Aorta (tissue), 5 donors: ENCODE results near the gene SPATC1L. TPM values are rescaled to one million over a fixed set of nuclear protein-coding genes. Genes with fewer than 3 reads are reported as not detected.
"Not testable (repeated sequence)": the region's sequence is repeated elsewhere in the genome, so short reads cannot be mapped to it uniquely, and the experiment has no call there.

Experiments used
- ATAC-seq: fragments of 200-7000 bp; cut with Tn5 transposase; one replicate; pipeline ENCODE4 v1.9.1; 2022; ENCODE audit warnings: moderate library complexity; ENCODE audit not compliant: low FRiP score
- DNase-seq, 2 donors: peaks; one replicate each; pipeline ENCODE4 v3.0.0-alpha.2; 2020
- H3K27ac ChIP-seq, 2 donors: one replicate each; pipeline ENCODE4 v1.5.1; 2013; ENCODE audit warnings: low read length in 2 of 2, mild to moderate bottlenecking in 2 of 2, moderate library complexity in 2 of 2, control low read depth in 1 of 2, inconsistent platforms in 1 of 2, low read depth in 1 of 2
- H3K27me3 ChIP-seq, 2 donors: one replicate each; pipeline ENCODE4 v1.6.1; 2013; ENCODE audit warnings: control low read depth in 1 of 2, low read length in 1 of 2, mild to moderate bottlenecking in 1 of 2, moderate library complexity in 1 of 2; ENCODE audit not compliant: insufficient read depth in 2 of 2, control insufficient read depth in 1 of 2
- H3K36me3 ChIP-seq, 2 donors: one replicate each; pipeline ENCODE4 v1.6.1; 2013; ENCODE audit warnings: control low read depth in 1 of 2, low read length in 1 of 2, mild to moderate bottlenecking in 1 of 2; ENCODE audit not compliant: insufficient read depth in 2 of 2, control insufficient read depth in 1 of 2
- H3K4me1 ChIP-seq, 2 donors: one replicate each; pipeline ENCODE4 v1.6.1; 2013; ENCODE audit warnings: low read length in 2 of 2, control low read depth in 1 of 2, mild to moderate bottlenecking in 1 of 2, moderate library complexity in 1 of 2; ENCODE audit not compliant: insufficient read depth in 2 of 2, control insufficient read depth in 1 of 2
- H3K4me3 ChIP-seq, 2 donors: one replicate each; pipeline ENCODE4 v1.5.1; 2013; ENCODE audit warnings: low read length in 2 of 2, control low read depth in 1 of 2, mild to moderate bottlenecking in 1 of 2
- H3K9me3 ChIP-seq: one replicate; pipeline ENCODE4 v1.6.1; 2013; ENCODE audit warnings: mild to moderate bottlenecking, low read length; ENCODE audit not compliant: control insufficient read depth
- WGBS, 2 donors: extraction: QIAGEN DNeasy Blood & Tissue Kit; methylation state at CpG; one replicate each; pipeline ENCODE4 v1.1.7; 2013; 5-methylcytosine and 5-hydroxymethylcytosine counted together
- intact Hi-C, 2 donors: fragments of 100-400 bp; cut with DNase I; formaldehyde crosslinking; loops; one replicate each; pipeline versions ENCODE4 v1.14.2 to v1.15.0; 2022
- polyA plus RNA-seq, 2 donors: library from polyadenylated mRNA; stranded (reverse); fragments of 200-250 nt; gene quantifications; one replicate each; pipeline ENCODE4 v1.2.3, GENCODE V29; 2013
- total RNA-seq, 2 donors: library from RNA; stranded (reverse); fragmentation: NEBNext Ultra II Directional; extraction: Animal tissue kit (Norgen Biotek cat#: 25700); gene quantifications; one replicate each; pipeline ENCODE4 v1.2.1, GENCODE V29; 2021
- donor health status: healthy with polysubstance abuse.
- donor health status: Bipolar disorder and iron deficiency.
- donor health status: DM: no; HTN: no; CAD: no.
- donor health status: DM: no; HTN: no; CAD: no.
- donor health status: DM: yes; HTN: yes; CAD: no.

The SPATC1L gene
- total and polyA plus RNA-seq, 4 donors = 2.4 to 47.9 (median 8.8) TPM

DNA sequence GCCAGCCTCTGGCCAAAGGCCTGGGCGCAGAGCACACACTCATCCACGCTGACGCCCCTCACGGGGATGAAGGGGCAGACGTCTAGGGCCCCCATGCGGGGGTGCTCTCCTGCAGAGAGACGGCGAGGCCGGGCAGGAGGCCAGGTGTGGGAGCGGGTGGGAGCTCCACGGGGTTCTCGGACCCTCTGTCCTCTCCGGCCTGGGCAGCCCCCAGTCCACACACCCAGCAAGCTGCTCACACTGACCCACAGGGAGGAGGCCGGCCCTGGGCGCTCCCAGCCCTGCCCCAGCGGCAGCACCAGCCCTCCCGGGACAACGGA, 31.4 kb downstream of the SPATC1L start:
- H3K4me3 ChIP-seq = no peak overlapping the region

GRCh38 chr21:46151989-46152926, 32.0 kb downstream of the SPATC1L start:
- intact Hi-C loops = no loop called here
- Histone ChIP-seq H3K4me1 (no peaks in the 10 kb centered on the region), H3K27ac (no peak overlapping the region), H3K27me3 (no peaks in the 10 kb centered on the region), H3K9me3 (no peaks in the 10 kb centered on the region), H3K36me3 (no peaks in the 10 kb centered on the region), H3K4me3 (no peak overlapping the region)
- DNase-seq (peak; percentile 35 to 63), ATAC-seq (no peak)
- WGBS, 2 donors = 91 to 93% methylated on average over 45 of the region's 45 CpGs

More for the DNA sequence above, 31.4 kb downstream of the SPATC1L start:
- intact Hi-C loops = no loop called here
- DNase-seq (peak; percentile 49 to 62), ATAC-seq (no peak)
- no peak overlapping the region for H3K27ac ChIP-seq
- H3K36me3 ChIP-seq = no peaks in the 10 kb centered on the region
- H3K4me1 ChIP-seq = no peaks in the 10 kb centered on the region
- WGBS, 2 donors = 23 to 37% methylated on average over 18 of the region's 18 CpGs
- H3K27me3 ChIP-seq = no peaks in the 10 kb centered on the region
- no peaks in the 10 kb centered on the region for H3K9me3 ChIP-seq

DNA sequence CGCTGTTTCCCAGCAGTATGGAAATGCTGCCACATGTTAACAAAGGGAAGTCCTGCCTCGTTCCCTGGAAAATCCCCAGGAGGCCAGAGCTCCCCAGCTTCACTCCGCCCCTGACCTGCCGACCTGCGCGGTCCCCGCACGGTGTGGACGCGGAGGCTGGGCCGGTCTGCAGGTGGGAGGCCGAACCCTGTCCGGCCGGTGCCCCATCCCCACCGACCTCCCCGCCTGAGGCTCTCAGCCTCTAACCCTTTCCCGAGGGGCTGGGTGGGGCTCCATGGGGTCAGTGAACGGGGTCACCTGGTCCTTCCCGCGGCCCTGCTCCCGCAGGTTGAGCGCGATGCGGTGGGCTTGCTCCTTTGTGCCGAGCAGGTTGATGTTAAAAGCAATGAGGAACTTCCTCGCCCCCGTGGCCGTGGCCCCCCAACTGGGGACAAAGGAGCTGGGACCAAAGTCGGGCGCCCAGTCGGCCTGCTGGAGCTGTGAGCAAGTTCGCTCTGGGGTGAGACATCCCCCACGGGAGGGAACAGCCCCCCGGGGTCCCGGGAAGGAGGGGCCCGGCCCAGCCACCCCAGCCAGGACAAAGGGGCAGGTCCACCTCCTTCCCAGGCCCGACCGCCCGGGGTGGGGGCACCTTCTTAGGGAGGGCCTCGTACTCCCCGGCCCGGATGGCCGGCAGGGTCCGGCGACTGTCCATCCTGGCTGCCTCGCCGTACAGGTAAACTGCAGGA, 32.8 kb downstream of the SPATC1L start:
- intact Hi-C loops = no loop called here
- Histone ChIP-seq H3K4me3 (no peak overlapping the region), H3K27me3 (no peaks in the 10 kb centered on the region), H3K36me3 (no peaks in the 10 kb centered on the region), H3K27ac (no peak overlapping the region), H3K9me3 (no peaks in the 10 kb centered on the region), H3K4me1 (no peaks in the 10 kb centered on the region)
- DNase-seq (peak; percentile 46 to 70), ATAC-seq (no peak)
- WGBS, 2 donors = 87 to 88% methylated on average over 46 to 47 of the region's 47 CpGs

GRCh38 chr21:46150491-46151121, 33.7 kb downstream of the SPATC1L start:
- intact Hi-C loops = no loop called here
- 85 to 88% methylated on average over 24 of the region's 24 CpGs for WGBS, 2 donors
- H3K27me3 ChIP-seq = no peaks in the 10 kb centered on the region

GRCh38 chr21:46150073-46150472, 34.2 kb downstream of the SPATC1L start:
- Histone ChIP-seq H3K27ac (no peak overlapping the region), H3K9me3 (no peaks in the 10 kb centered on the region), H3K4me1 (no peaks in the 10 kb centered on the region), H3K27me3 (no peaks in the 10 kb centered on the region), H3K4me3 (no peak overlapping the region), H3K36me3 (no peaks in the 10 kb centered on the region)
- intact Hi-C loops = no loop called here
- ATAC-seq = no peak
- WGBS, 2 donors = 86 to 88% methylated on average over 18 to 19 of the region's 19 CpGs
- DNase-seq = peak; percentile 40 to 64

More at GRCh38 chr21:46150491-46151121, 33.7 kb downstream of the SPATC1L start:
- H3K27ac ChIP-seq = no peak overlapping the region
- no peaks in the 10 kb centered on the region for H3K36me3 ChIP-seq
- no peak overlapping the region for H3K4me3 ChIP-seq
- ATAC-seq = no peak
- DNase-seq = peak; percentile 42 to 71
- no peaks in the 10 kb centered on the region for H3K9me3 ChIP-seq
- no peaks in the 10 kb centered on the region for H3K4me1 ChIP-seq

GRCh38 chr21:46149205-46149901, 34.9 kb downstream of the SPATC1L start:
- WGBS, 2 donors = 84% methylated on average over 22 of the region's 22 CpGs
- Histone ChIP-seq H3K9me3 (no peaks in the 10 kb centered on the region), H3K27me3 (no peaks in the 10 kb centered on the region), H3K36me3 (no peaks in the 10 kb centered on the region), H3K4me3 (no peak overlapping the region), H3K4me1 (no peaks in the 10 kb centered on the region), H3K27ac (no peak overlapping the region)
- intact Hi-C loops = no loop called here
- DNase-seq (peak; percentile 26 to 70), ATAC-seq (no peak)

DNA sequence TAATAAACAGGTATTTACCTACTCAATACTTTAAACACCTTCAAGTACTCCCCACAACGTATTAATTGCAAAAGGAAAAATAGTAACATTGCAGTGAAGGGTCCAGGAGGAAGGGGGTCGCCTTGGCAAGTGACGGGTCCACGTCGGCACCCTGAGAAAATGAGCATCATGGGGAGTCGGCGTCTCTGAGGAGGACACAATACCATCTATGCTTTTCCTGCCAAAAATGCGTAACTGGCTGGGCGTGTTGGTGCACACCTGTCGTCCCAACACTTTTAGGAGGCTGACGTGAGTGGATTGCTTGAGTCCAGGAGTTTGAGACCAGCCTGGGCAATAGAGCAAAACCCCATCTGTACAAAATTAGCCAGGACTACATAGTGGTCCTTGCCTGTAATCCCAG, 36.2 kb downstream of the SPATC1L start:
- no peaks in the 10 kb centered on the region for H3K4me1 ChIP-seq
- 91 to 93% methylated on average over 11 of the region's 11 CpGs for whole genome bisulfite sequencing, 2 donors
- no peaks in the 10 kb centered on the region for H3K9me3 ChIP-seq
- no peak overlapping the region for H3K4me3 ChIP-seq
- intact Hi-C loops = no loop called here
- DNase-seq (peak; percentile 34 to 62), ATAC-seq (no peak)
- no peak overlapping the region for H3K27ac ChIP-seq
- no peaks in the 10 kb centered on the region for H3K27me3 ChIP-seq
- no peaks in the 10 kb centered on the region for H3K36me3 ChIP-seq

GRCh38 chr21:46147429-46147828, 36.8 kb downstream of the SPATC1L start:
- not testable (repeated sequence) for H3K9me3 ChIP-seq, ATAC-seq

More at GRCh38 chr21:46147429-46147828, 36.8 kb downstream of the SPATC1L start:
- H3K4me1 ChIP-seq, H3K4me3 ChIP-seq, H3K27ac ChIP-seq, H3K36me3 ChIP-seq, H3K27me3 ChIP-seq, intact Hi-C loops: not testable (repeated sequence)
- peak; percentile 41 to 63 for DNase-seq
- WGBS, 2 donors = 87 to 88% methylated on average over 12 of the region's 12 CpGs
